ENCODE measurements around the gene MTX3. TPM values are rescaled to one million over a fixed set of nuclear protein-coding genes. Genes with fewer than 3 reads are reported as not detected.

The MTX3 gene
- total RNA-seq, 1 donor from 2014 or later, result 21.8 TPM

GRCh38 chr5:79934681-79935080 lies 56.4 kb downstream of the MTX3 start:
- DNase-seq, result no peak

DNA sequence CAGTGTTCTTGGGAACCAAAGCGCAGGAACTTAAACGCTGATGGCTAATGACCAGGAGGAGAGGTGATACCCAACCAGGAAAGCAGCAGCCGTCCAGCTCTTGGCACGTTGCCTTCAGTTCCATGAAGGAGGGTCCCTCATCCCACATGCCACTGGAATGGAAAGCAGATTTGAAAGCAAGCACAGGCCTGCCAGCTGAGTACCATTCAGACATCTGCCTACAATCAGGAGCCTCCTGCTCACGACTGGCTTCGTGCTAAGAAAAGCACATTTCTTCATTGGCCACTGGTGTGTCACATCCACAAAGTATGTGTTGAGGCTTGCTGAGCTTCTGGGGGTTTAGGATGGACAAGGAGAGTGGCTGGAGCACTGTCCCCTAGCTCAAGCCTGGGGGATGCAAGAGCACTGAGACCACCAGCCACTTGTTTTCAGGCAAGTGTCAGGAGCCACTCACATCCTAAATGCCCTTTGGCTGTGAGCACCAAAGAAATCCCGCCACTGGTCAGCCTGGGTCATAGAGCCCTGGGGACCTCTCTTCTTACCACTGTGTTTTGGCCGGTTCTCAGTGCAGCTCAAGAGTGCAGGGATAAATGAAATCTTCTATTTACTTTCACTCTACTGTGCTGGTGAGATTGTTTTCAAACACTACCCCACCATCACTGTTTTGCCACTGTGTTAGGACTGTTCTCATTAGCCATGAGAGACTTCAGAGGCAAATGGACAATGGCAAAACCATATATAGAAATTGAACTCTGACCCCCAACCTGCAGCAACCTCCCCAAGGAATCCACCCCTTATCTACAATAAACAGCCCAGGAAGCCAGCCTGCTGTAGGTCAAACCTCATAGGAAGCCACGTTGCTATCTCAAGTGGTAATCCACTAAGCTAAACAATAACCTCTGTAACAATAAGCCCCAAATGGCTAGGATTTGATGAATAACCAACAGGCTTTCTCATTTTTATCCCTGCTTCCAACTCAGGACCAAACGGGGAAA lies 58.3 kb downstream of the MTX3 start:
- DNase-seq, result no peak

DNA sequence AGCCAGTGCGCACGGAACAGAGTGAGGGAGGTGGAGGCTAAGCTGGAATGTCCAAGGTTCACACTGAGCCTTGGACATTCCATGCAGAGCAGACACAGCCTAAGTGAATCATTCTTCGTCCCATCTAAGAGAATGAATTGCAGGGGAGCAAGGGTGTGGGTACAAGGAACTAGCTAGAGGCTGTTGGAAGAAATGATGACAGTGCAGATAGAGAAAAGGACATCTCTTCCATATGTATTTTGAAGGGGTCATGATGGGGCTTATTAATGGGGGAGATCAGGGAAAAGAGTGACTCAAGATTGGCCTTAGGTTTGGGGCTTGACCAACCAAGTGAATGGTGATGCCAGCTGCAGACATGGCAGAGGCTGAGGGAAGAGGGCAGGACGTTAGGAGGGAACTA lies 59.2 kb downstream of the MTX3 start:
- DNase-seq, result no peak

DNA sequence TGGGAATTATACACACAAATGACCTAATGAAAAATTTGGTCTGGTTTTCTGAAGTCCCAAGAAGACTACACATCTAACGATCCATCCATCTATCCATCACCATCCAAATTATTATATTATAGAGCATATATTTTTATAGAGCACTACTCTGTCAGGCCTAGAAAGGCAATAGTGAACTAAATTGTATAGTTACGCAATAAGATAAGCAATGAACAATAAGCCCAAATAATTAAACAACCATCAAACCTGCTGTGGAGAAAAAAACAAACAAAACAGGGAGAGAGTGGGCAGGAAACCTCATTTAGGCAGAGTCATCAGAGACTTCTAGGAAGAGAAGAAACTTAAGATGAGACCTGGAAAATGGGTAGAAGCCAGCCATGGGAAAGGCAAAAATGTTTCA lies 59.7 kb downstream of the MTX3 start:
- DNase-seq, result no peak

GRCh38 chr5:79929095-79929494 lies 62.0 kb downstream of the MTX3 start:
- no peak for DNase-seq

Small RNA genes within 50 kb of the gene (small RNA-seq; reads per million reads assigned to genes)
- not detected for gene TRMT112P2

Other genes starting within 250 kb of the MTX3 start
- 2.2 TPM for gene THBS4, start 44.1 kb upstream of the MTX3 start, total RNA-seq